NCI-H82 treated with DMSO at 0.1 percent for 48 hours (cell line): ENCODE measurements around the gene TRMT112.

Experiments
- DNase-seq: peaks from one replicate; lab custom pipeline; 2025; ENCODE audit not compliant: unreplicated experiment; lab: John Stamatoyannopoulos, UW

TRMT112 gene

GRCh38 chr11:64351136-64351631 is 33.8 kb upstream of the TRMT112 start:
- DNase-seq: no peak

- no peak for DNase-seq
These were observed 32.0 kb upstream of the TRMT112 start for GRCh38 chr11:64349404-64349803.

- no peak for DNase-seq
These were observed 31.6 kb upstream of the TRMT112 start for GRCh38 chr11:64349025-64349387.

- DNase-seq: no peak
These were observed 31.1 kb upstream of the TRMT112 start for GRCh38 chr11:64348383-64349024.

GRCh38 chr11:64347193-64347867 is 30.0 kb upstream of the TRMT112 start:
- no peak for DNase-seq

GRCh38 chr11:64344787-64345186 is 27.4 kb upstream of the TRMT112 start:
- DNase-seq: no peak

- no peak for DNase-seq
These were observed 26.6 kb upstream of the TRMT112 start for GRCh38 chr11:64343767-64344559.

GRCh38 chr11:64342869-64343745 is 25.7 kb upstream of the TRMT112 start:
- no peak for DNase-seq

GRCh38 chr11:64341851-64342791 is 24.8 kb upstream of the TRMT112 start:
- DNase-seq: peak; percentile 61

- no peak for DNase-seq
These were observed 24.1 kb upstream of the TRMT112 start for GRCh38 chr11:64341429-64341828.

- no peak for DNase-seq
These were observed 23.4 kb upstream of the TRMT112 start for GRCh38 chr11:64340671-64341335.

GRCh38 chr11:64339754-64340408 is 22.5 kb upstream of the TRMT112 start, which contains the start of gene CCDC88B:
TSS of gene CCDC88B (plus strand) at chr11:64340204. CDS start at chr11:64340267, 63 bp downstream.
- no peak for DNase-seq

GRCh38 chr11:64339286-64339685 is 21.9 kb upstream of the TRMT112 start:
- DNase-seq: no peak

GRCh38 chr11:64338716-64339115 is 21.4 kb upstream of the TRMT112 start:
- no peak for DNase-seq

- DNase-seq: no peak
These were observed 20.3 kb upstream of the TRMT112 start for GRCh38 chr11:64337538-64338249.

- peak; percentile 94 for DNase-seq
These were observed 17.7 kb upstream of the TRMT112 start for GRCh38 chr11:64334764-64335735.

GRCh38 chr11:64333556-64333955 is 16.2 kb upstream of the TRMT112 start:
- no peak for DNase-seq
